Retinal pigment epithelial cell (primary cell): ENCODE results near the gene PBXIP1.

Experiments used
- DNase-seq: peaks from one replicate; pipeline ENCODE4 v3.0.0-alpha.2; 2010; ENCODE audit warnings: low read depth
- H3K4me3 ChIP-seq: 2 replicates; pipeline ENCODE4 v1.5.1; 2011; ENCODE audit warnings: mild to moderate bottlenecking, low read length, control low read depth, moderate library complexity
- CTCF ChIP-seq: conservative IDR thresholded peaks from 2 replicates; pipeline ENCODE4 v1.5.1; 2011; ENCODE audit warnings: low read depth, low read length, control low read depth, inconsistent platforms

The PBXIP1 gene

GRCh38 chr1:154941333-154942013 lies 14.4 kb downstream of the PBXIP1 start:
- TF ChIP-seq CTCF: no peak
- no peak overlapping the region for H3K4me3 ChIP-seq
- no peak for DNase-seq

GRCh38 chr1:154940651-154941194 lies 15.2 kb downstream of the PBXIP1 start:
- peak; percentile 25 for DNase-seq
- TF ChIP-seq CTCF: no peak
- H3K4me3 ChIP-seq: no peak overlapping the region

GRCh38 chr1:154940213-154940560 lies 15.7 kb downstream of the PBXIP1 start:
- no peak for TF ChIP-seq CTCF
- no peak for DNase-seq

GRCh38 chr1:154938604-154939399 lies 17.1 kb downstream of the PBXIP1 start:
- TF ChIP-seq CTCF: no peak
- no peak for DNase-seq
- no peak overlapping the region for H3K4me3 ChIP-seq

More at GRCh38 chr1:154940213-154940560, 15.7 kb downstream of the PBXIP1 start:
- H3K4me3 ChIP-seq: no peak overlapping the region

GRCh38 chr1:154937988-154938386 lies 17.9 kb downstream of the PBXIP1 start:
- no peak overlapping the region for H3K4me3 ChIP-seq
- no peak for TF ChIP-seq CTCF
- DNase-seq: no peak

- peak overlapping the region; percentile 64 for H3K4me3 ChIP-seq
- DNase-seq: peak; percentile 86
- TF ChIP-seq CTCF: peak; percentile 12
Observed at GRCh38 chr1:154937085-154937987, 18.6 kb downstream of the PBXIP1 start.
